ENCODE data around the gene GABBR2. TPM values are rescaled to one million over a fixed set of nuclear protein-coding genes. Genes with fewer than 3 reads are reported as not detected.

The GABBR2 gene
- total RNA-seq, 4 donors from 2014 or later, result 0.32 to 1.7 TPM; not detected in 2

DNA sequence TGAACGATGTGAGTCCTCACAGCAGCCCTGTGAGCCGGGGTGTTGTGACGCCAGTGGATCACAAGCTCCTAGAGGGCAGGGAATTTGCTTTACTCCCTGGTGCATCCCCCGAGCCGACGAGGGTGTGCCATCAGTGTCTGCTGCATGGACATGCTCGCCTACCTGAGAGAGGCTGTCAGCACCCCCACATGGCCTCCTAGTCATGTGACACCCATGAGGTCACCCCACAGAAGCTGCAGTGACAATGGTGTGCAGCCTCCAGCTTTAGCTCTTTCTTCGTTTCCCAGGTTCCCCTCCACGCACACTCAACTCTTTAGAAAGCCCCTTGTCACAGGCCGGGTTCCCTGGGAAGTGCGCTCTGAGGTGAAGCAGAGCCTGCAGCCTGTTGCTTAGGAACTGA, 19.8 kb upstream of the GABBR2 start:
- no peak overlapping the region for H3K4me3 ChIP-seq
- DNase-seq (ENCODE audit: low spot score in 2 of 2), result no peak
- WGBS, result 81% methylated on average over 10 of the region's 11 CpGs
- no peaks in the 10 kb centered on the region for H3K36me3 ChIP-seq
- H3K27me3 ChIP-seq, result peaks cover 7% of the 10 kb centered on the region
- H3K4me1 ChIP-seq, result no peaks in the 10 kb centered on the region
- H3K9me3 ChIP-seq, result no peaks in the 10 kb centered on the region
- TF ChIP-seq POLR2AphosphoS5 (IDR thresholded peaks at IDR 0.05), result no peak
- TF ChIP-seq EP300 (IDR thresholded peaks at IDR 0.05), result no peak
- TF ChIP-seq, protein P1, sequence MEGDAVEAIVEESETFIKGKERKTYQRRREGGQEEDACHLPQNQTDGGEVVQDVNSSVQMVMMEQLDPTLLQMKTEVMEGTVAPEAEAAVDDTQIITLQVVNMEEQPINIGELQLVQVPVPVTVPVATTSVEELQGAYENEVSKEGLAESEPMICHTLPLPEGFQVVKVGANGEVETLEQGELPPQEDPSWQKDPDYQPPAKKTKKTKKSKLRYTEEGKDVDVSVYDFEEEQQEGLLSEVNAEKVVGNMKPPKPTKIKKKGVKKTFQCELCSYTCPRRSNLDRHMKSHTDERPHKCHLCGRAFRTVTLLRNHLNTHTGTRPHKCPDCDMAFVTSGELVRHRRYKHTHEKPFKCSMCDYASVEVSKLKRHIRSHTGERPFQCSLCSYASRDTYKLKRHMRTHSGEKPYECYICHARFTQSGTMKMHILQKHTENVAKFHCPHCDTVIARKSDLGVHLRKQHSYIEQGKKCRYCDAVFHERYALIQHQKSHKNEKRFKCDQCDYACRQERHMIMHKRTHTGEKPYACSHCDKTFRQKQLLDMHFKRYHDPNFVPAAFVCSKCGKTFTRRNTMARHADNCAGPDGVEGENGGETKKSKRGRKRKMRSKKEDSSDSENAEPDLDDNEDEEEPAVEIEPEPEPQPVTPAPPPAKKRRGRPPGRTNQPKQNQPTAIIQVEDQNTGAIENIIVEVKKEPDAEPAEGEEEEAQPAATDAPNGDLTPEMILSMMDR (IDR thresholded peaks at IDR 0.05), result no peak
- TF ChIP-seq POLR2A (IDR thresholded peaks at IDR 0.05), result no peak
- H3K27ac ChIP-seq, result no peak overlapping the region

DNA sequence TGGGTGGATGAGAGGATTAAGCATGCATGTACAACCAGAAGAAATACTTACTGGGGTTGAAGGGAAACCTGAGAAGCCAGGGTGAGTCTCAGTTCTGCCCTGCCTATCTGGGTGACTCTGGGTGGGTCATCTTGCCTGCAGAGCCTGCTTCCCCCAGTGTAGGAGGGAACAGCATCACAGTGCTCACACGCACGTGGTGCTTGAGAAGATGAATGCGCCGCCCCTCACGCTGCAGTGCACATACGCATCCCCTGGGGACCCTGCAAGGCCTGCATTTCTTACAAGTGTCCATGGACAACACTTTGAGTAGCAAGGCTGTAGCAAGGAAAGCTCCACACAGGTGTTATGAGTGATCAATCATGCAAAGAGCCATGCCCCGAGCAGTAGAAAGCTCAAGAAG, 18.7 kb upstream of the GABBR2 start:
- Histone ChIP-seq H3K4me1 (no peaks in the 10 kb centered on the region), H3K9me3 (no peaks in the 10 kb centered on the region), H3K36me3 (no peaks in the 10 kb centered on the region), H3K27me3 (peaks cover 10% of the 10 kb centered on the region), H3K27ac (no peak overlapping the region), H3K4me3 (no peak overlapping the region)
- TF ChIP-seq POLR2AphosphoS5 (IDR thresholded peaks at IDR 0.05), result no peak
- TF ChIP-seq POLR2A (IDR thresholded peaks at IDR 0.05), result no peak
- TF ChIP-seq, protein P1 (IDR thresholded peaks at IDR 0.05), result no peak
- no peak for TF ChIP-seq EP300 (IDR thresholded peaks at IDR 0.05)
- WGBS, result 56% methylated on average over 4 of the region's 7 CpGs
- no peak for DNase-seq (ENCODE audit: low spot score in 2 of 2)

DNA sequence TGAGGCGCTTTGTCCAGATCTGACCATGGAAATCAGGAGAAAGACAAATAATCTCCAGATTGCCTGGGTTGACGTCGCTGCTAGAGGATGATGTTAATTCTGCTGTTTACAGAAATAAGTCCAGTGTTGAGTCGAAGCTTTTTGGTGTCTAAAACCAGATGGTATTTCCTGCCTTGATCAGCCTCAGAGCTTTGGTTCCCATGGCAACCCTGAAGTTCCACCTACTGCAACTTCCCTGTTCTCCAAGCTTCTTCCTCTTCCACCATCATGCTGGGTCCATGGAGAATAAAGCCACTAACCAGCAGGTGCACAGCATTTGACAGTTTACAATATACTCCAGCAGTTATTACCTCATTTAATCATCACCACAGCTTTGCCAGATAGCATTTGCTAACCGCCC, 18.0 kb upstream of the GABBR2 start:
- Histone ChIP-seq H3K4me1 (no peaks in the 10 kb centered on the region), H3K27ac (no peak overlapping the region), H3K9me3 (no peaks in the 10 kb centered on the region), H3K4me3 (no peak overlapping the region), H3K36me3 (no peaks in the 10 kb centered on the region), H3K27me3 (peaks cover 10% of the 10 kb centered on the region)
- TF ChIP-seq EP300 (IDR thresholded peaks at IDR 0.05), result no peak
- TF ChIP-seq POLR2A (IDR thresholded peaks at IDR 0.05), result no peak
- TF ChIP-seq, protein P1 (IDR thresholded peaks at IDR 0.05), result no peak
- TF ChIP-seq POLR2AphosphoS5 (IDR thresholded peaks at IDR 0.05), result no peak
- no peak for DNase-seq (ENCODE audit: low spot score in 2 of 2)
- 54% methylated on average over 5 of the region's 5 CpGs for WGBS

DNA sequence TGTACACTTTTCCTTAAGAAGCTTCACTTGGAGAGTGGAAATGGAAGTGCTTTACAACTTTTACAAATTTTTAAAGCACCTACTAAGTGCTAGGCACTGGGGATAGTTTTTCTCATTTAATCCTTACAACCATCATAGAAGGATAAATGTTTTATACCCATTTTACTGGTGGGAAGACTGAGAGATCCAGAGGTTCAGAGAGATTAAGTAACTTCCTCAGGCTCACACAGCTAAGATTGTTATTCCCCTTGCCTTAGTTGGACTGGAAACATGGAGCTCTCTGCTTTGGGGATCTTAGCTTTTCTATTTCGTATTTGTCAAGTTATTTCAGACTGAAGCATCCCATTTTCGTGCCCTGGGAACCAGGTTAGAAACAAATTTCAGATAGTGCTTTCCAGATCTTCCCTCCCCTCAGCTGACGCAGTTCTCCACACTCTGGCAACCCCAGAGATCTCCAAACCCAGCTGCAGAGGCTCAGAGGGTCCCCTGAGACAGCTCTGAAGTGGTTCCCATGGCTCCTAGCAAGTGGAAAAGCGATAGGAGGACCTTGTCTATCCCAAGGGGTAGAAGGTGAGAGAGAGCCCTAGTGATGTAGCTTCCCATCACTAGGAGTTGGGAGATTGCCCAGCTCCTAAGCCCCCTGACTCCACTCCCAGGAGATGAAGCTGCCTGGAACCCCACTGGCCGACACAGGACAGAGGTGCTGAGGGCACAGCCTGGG, 16.2 kb upstream of the GABBR2 start:
- 82% methylated on average over 5 of the region's 5 CpGs for WGBS
- DNase-seq (ENCODE audit: low spot score in 2 of 2), result no peak

DNA sequence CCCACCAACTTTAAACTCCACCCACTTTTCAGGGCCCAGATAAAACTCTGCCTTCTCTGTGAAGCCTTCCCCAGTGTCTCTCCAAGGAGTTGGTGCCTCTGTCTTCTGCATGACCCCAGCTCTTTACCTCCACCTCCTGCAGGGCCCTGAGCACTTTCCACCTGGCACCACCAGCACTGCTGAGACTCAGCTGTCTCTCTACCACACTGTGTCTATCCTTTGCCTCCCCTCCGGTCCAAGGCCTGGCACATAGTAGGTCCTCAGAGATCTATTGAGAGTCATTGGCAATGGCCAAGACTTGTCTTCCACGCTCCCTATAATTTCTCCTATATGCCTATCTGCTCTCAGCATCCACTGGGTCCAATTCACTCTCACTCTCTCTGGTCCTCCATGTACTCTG, 12.9 kb upstream of the GABBR2 start:
- DNase-seq (ENCODE audit: low spot score in 2 of 2), result no peak
- TF ChIP-seq, protein P1 (IDR thresholded peaks at IDR 0.05), result no peak
- TF ChIP-seq POLR2AphosphoS5 (IDR thresholded peaks at IDR 0.05), result no peak
- TF ChIP-seq POLR2A (IDR thresholded peaks at IDR 0.05), result no peak
- Histone ChIP-seq H3K27ac (no peak overlapping the region), H3K27me3 (peaks cover 10% of the 10 kb centered on the region), H3K36me3 (no peaks in the 10 kb centered on the region), H3K4me1 (no peaks in the 10 kb centered on the region), H3K4me3 (no peak overlapping the region), H3K9me3 (no peaks in the 10 kb centered on the region)
- 93% methylated on average over 2 of the region's 2 CpGs for WGBS

More for the DNA sequence above, 16.2 kb upstream of the GABBR2 start:
- no peak for TF ChIP-seq POLR2AphosphoS5 (IDR thresholded peaks at IDR 0.05)
- TF ChIP-seq POLR2A (IDR thresholded peaks at IDR 0.05), result no peak
- TF ChIP-seq, protein P1 (IDR thresholded peaks at IDR 0.05), result no peak
- no peak for TF ChIP-seq EP300 (IDR thresholded peaks at IDR 0.05)
- no peak overlapping the region for H3K4me3 ChIP-seq
- no peaks in the 10 kb centered on the region for H3K4me1 ChIP-seq
- no peaks in the 10 kb centered on the region for H3K9me3 ChIP-seq
- H3K27me3 ChIP-seq, result peaks cover 10% of the 10 kb centered on the region
- H3K27ac ChIP-seq, result no peak overlapping the region
- no peaks in the 10 kb centered on the region for H3K36me3 ChIP-seq

Measured in suprapubic skin (tissue), 4 donors.